CD14-positive monocyte (primary cell): ENCODE measurements around the gene PRPF18. TPM values are rescaled to one million over a fixed set of nuclear protein-coding genes. Genes with fewer than 3 reads are reported as not detected.

Experiments
- DNase-seq, 3 donors: peaks; one replicate each; pipeline ENCODE4 v3.0.0-alpha.2; 2011 to 2022
- H2AFZ ChIP-seq: 2 replicates; pipeline ENCODE4 v1.6.0; 2012; ENCODE audit warnings: mild to moderate bottlenecking, low read depth, low read length, inconsistent platforms; ENCODE audit not compliant: insufficient read depth, poor library complexity, severe bottlenecking
- H3K27ac ChIP-seq, 2 donors: 1 replicate in 1 of 2; 2 replicates in 1 of 2; pipeline ENCODE4 v1.5.1; 2012 to 2013; ENCODE audit warnings: low read length in 2 of 2, control low read depth in 1 of 2, inconsistent platforms in 1 of 2, low read depth in 1 of 2, mild to moderate bottlenecking in 1 of 2
- H3K27me3 ChIP-seq, 2 donors: one replicate each; pipeline versions ENCODE4 v1.6.0 to v1.6.1; 2011 to 2013; ENCODE audit warnings: low read length in 2 of 2; ENCODE audit not compliant: control insufficient read depth in 2 of 2, insufficient read depth in 2 of 2
- H3K36me3 ChIP-seq, 2 donors: replicated peaks in 1 of 2; 1 replicate in 1 of 2; 2 replicates in 1 of 2; pipeline versions ENCODE4 v1.5.1 to v1.6.1; 2012 to 2013; ENCODE audit warnings: low read length in 2 of 2, control low read depth in 1 of 2, inconsistent platforms in 1 of 2, mild to moderate bottlenecking in 1 of 2; ENCODE audit not compliant: insufficient read depth in 2 of 2, control insufficient read depth in 1 of 2
- H3K4me1 ChIP-seq, 2 donors: 1 replicate in 1 of 2; 2 replicates in 1 of 2; pipeline versions ENCODE4 v1.5.1 to v1.6.1; 2012 to 2013; ENCODE audit warnings: low read length in 2 of 2, control low read depth in 1 of 2, inconsistent platforms in 1 of 2, mild to moderate bottlenecking in 1 of 2, moderate library complexity in 1 of 2; ENCODE audit not compliant: insufficient read depth in 2 of 2, control insufficient read depth in 1 of 2
- H3K4me2 ChIP-seq: replicated peaks from 2 replicates; pipeline ENCODE3; 2012; ENCODE audit warnings: low read length, moderate library complexity, mild to moderate bottlenecking; ENCODE audit not compliant: poor library complexity, severe bottlenecking; ENCODE audit errors: extremely low read depth
- H3K4me3 ChIP-seq, 3 experiments: fragments of 200-600 bp in 1 of 3; sonication (generic) in 1 of 3; replicated peaks in 1 of 3; 1 replicate in 2 of 3; 2 replicates in 1 of 3; pipeline ENCODE4 v1.5.1; 2011 to 2013; ENCODE audit warnings: low read length in 3 of 3, mild to moderate bottlenecking in 3 of 3, control low read depth in 2 of 3, low read depth in 2 of 3, inconsistent platforms in 1 of 3, moderate library complexity in 1 of 3
- H3K79me2 ChIP-seq: 2 replicates; pipeline ENCODE4 v1.6.0; 2012; ENCODE audit warnings: mild to moderate bottlenecking, control low read depth, inconsistent platforms, low read length, moderate library complexity; ENCODE audit not compliant: insufficient read depth
- H3K9ac ChIP-seq: 2 replicates; pipeline ENCODE4 v1.6.0; 2017; ENCODE audit warnings: low read length, mild to moderate bottlenecking; ENCODE audit not compliant: insufficient read depth, poor library complexity, severe bottlenecking
- H3K9me3 ChIP-seq, 2 donors: replicated peaks in 1 of 2; 1 replicate in 1 of 2; 2 replicates in 1 of 2; pipeline versions ENCODE4 v1.5.1 to v1.6.1; 2012 to 2013; ENCODE audit warnings: low read length in 2 of 2, control low read depth in 1 of 2; ENCODE audit not compliant: control insufficient read depth in 1 of 2, insufficient read depth in 1 of 2
- H4K20me1 ChIP-seq: 2 replicates; pipeline ENCODE4 v1.6.0; 2012; ENCODE audit warnings: mild to moderate bottlenecking, low read length, control low read depth, moderate library complexity; ENCODE audit not compliant: insufficient read depth
- H3K27ac Mint-ChIP-seq, 7 donors: one replicate each; pipeline ENCODE4 v1.8.0; 2020; ENCODE audit warnings: mild to moderate bottlenecking in 7 of 7, mixed read lengths in 7 of 7, moderate library complexity in 6 of 7, inconsistent platforms in 2 of 7
- H3K27me3 Mint-ChIP-seq, 3 donors: one replicate each; pipeline ENCODE4 v1.8.0; 2021 to 2022; ENCODE audit warnings: low read depth in 3 of 3, mild to moderate bottlenecking in 3 of 3, mixed read lengths in 3 of 3, moderate library complexity in 3 of 3, inconsistent platforms in 1 of 3
- H3K36me3 Mint-ChIP-seq, 2 donors: one replicate each; pipeline ENCODE4 v1.8.0; 2020; ENCODE audit warnings: mixed read lengths in 2 of 2, inconsistent platforms in 1 of 2, mild to moderate bottlenecking in 1 of 2
- H3K4me1 Mint-ChIP-seq: one replicate; pipeline ENCODE4 v1.8.0; 2020; ENCODE audit warnings: mild to moderate bottlenecking, mixed read lengths
- H3K4me3 Mint-ChIP-seq, 2 donors: one replicate each; pipeline ENCODE4 v1.8.0; 2020; ENCODE audit warnings: mild to moderate bottlenecking in 2 of 2, mixed read lengths in 2 of 2, moderate library complexity in 1 of 2
- H3K9me3 Mint-ChIP-seq, 7 donors: one replicate each; pipeline ENCODE4 v1.8.0; 2020 to 2022; ENCODE audit warnings: mixed read lengths in 7 of 7, mild to moderate bottlenecking in 6 of 7, moderate library complexity in 6 of 7, inconsistent platforms in 2 of 7
- WGBS: methylation state at CpG from one replicate; pipeline ENCODE4 v1.1.5; 2013; ENCODE audit warnings: missing lambda C conversion rate; ENCODE audit not compliant: insufficient coverage; 5-methylcytosine and 5-hydroxymethylcytosine counted together
- intact Hi-C, 2 donors: fragments of 100-400 bp; cut with micrococcal nuclease; formaldehyde crosslinking; loops; one replicate each; pipeline versions ENCODE4 v1.15.0 to v1.15.1; 2023
- polyA plus RNA-seq, 3 donors: library from polyadenylated mRNA; depleted of rRNA in 1 of 3; unstranded in 2 of 3; stranded (reverse) in 1 of 3; fragments of 300-500 nt in 2 of 3; fragments of >200 nt in 1 of 3; fragmentation: Illumina TruSeq in 2 of 3; gene quantifications; 1 replicate in 2 of 3; 2 replicates in 1 of 3; pipeline ENCODE4 v1.2.3, GENCODE V29; 2012 to 2021
- TF ChIP-seq, protein P1 (sequence below): fragments of 200-600 bp; IDR thresholded peaks from one replicate; pipeline ENCODE4 v1.8.0; 2022; ENCODE audit warnings: antibody characterized with exemption, mild to moderate bottlenecking

Gene PRPF18
- polyA plus RNA-seq, 3 donors = 13.8 to 31.4 (median 26.8) TPM

DNA sequence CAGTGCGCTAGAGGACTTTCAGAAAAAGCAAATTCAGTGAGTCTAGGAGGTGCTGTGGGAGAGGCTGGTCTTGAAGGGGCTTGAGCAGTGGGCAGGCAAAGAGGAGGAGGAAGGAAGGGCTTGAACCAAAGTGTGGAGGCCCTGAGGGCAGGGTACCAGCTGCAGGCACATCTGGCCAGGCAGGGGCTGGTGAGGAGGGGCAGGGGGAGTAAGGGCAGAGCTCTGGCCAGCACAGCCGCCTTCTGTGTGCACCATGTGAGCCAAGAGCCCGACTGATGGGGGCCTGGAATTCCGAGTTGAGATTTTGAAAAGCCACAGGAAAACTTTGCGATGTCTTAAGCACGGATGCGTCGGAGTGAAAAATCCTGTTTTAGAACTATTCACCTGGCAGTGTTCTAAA lies 74.5 kb downstream of the PRPF18 start:
- Histone ChIP-seq H3K4me2 (no peak overlapping the region), H3K27me3 (no peaks in the 10 kb centered on the region), H3K9me3 (no peaks in the 10 kb centered on the region), H3K4me1 (peaks cover 11 to 13% of the 10 kb centered on the region in 2 donors), H3K36me3 (no peaks in the 10 kb centered on the region), H3K79me2 (no peaks in the 10 kb centered on the region), H4K20me1 (no peaks in the 10 kb centered on the region), H3K9ac (no peak overlapping the region), H2AFZ (no peak overlapping the region), H3K4me3 (no peak overlapping the region), H3K27ac (no peak overlapping the region)
- H3K9me3 Mint-ChIP-seq = peaks cover 0 to 6% (median 0%) of the 10 kb centered on the region in 7 donors
- DNase-seq = no peak
- H3K27ac Mint-ChIP-seq = no peak overlapping the region
- H3K4me3 Mint-ChIP-seq = no peak overlapping the region
- peaks cover 24% of the 10 kb centered on the region for H3K4me1 Mint-ChIP-seq
- H3K27me3 Mint-ChIP-seq = peaks cover 3 to 12% (median 6%) of the 10 kb centered on the region in 3 donors
- 86% methylated on average over 8 of the region's 8 CpGs for WGBS
- no peaks in the 10 kb centered on the region for H3K36me3 Mint-ChIP-seq
- intact Hi-C loops = no loop called here
- TF ChIP-seq, protein P1, sequence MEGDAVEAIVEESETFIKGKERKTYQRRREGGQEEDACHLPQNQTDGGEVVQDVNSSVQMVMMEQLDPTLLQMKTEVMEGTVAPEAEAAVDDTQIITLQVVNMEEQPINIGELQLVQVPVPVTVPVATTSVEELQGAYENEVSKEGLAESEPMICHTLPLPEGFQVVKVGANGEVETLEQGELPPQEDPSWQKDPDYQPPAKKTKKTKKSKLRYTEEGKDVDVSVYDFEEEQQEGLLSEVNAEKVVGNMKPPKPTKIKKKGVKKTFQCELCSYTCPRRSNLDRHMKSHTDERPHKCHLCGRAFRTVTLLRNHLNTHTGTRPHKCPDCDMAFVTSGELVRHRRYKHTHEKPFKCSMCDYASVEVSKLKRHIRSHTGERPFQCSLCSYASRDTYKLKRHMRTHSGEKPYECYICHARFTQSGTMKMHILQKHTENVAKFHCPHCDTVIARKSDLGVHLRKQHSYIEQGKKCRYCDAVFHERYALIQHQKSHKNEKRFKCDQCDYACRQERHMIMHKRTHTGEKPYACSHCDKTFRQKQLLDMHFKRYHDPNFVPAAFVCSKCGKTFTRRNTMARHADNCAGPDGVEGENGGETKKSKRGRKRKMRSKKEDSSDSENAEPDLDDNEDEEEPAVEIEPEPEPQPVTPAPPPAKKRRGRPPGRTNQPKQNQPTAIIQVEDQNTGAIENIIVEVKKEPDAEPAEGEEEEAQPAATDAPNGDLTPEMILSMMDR = no peak

DNA sequence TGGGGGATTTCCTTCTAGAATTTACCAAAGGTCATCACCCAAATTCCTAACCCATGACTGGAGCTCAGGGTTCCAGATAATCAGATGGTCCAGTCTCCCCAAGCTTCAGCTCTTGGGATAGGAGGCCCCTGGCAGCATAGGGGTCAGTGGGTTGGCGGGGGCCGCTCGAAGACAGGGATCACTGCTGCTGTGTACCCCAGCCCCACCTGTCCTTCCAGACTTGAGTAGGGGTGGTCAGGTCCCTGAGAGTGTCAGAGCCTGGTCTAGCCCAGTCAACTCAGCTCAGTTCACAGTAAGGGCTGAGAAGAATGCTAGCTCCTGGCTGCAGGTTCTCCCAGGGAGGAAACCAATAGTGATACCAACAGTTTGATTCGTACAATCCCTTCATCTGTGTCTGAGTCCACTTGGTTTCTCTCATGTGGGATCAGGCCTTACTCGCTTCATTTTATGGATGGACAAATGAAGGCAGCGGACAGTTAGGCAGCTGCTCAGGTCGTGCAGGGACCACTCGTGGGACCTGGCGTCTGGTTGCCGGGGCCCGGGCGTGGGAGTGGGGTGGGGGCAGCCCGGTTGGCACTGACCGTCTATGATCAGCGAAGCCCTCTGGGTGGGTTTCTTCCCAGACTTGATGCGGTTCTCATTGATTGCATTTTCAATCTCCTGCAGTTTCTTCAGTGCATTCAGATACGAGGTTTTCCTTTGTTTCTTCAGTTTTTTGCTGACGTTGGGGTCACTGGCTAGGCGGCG lies 78.9 kb downstream of the PRPF18 start:
- H3K27me3 ChIP-seq = no peaks in the 10 kb centered on the region
- Mint-ChIP-seq H3K9me3 (peaks cover 0 to 2% (median 0%) of the 10 kb centered on the region in 7 donors), H3K27me3 (peaks cover 0 to 6% (median 3%) of the 10 kb centered on the region in 3 donors), H3K4me1 (no peaks in the 10 kb centered on the region), H3K36me3 (no peaks in the 10 kb centered on the region), H3K4me3 (no peak overlapping the region), H3K27ac (no peak overlapping the region)
- H3K36me3 ChIP-seq = no peaks in the 10 kb centered on the region
- no peaks in the 10 kb centered on the region for H3K9me3 ChIP-seq
- H3K4me3 ChIP-seq = no peak overlapping the region
- intact Hi-C loops = no loop called here
- H3K4me1 ChIP-seq = no peaks in the 10 kb centered on the region
- no peak overlapping the region for H2AFZ ChIP-seq
- no peaks in the 10 kb centered on the region for H4K20me1 ChIP-seq
- no peak overlapping the region for H3K4me2 ChIP-seq
- no peak for DNase-seq
- TF ChIP-seq, protein P1 = no peak
- H3K79me2 ChIP-seq = no peaks in the 10 kb centered on the region
- H3K9ac ChIP-seq = no peak overlapping the region
- 99% methylated on average over 15 of the region's 20 CpGs for WGBS
- H3K27ac ChIP-seq = no peak overlapping the region
